CD4-positive, alpha-beta T cell treated with Interleukin-6 at 100 ng/mL for 8 hours (primary cell): Measurements from ENCODE around the gene NPPB.

Experiments used
- DNase-seq: peaks from one replicate; pipeline ENCODE4 v3.0.0-alpha.2; 2020; ENCODE audit warnings: mixed read lengths, low spot score

NPPB gene

DNA sequence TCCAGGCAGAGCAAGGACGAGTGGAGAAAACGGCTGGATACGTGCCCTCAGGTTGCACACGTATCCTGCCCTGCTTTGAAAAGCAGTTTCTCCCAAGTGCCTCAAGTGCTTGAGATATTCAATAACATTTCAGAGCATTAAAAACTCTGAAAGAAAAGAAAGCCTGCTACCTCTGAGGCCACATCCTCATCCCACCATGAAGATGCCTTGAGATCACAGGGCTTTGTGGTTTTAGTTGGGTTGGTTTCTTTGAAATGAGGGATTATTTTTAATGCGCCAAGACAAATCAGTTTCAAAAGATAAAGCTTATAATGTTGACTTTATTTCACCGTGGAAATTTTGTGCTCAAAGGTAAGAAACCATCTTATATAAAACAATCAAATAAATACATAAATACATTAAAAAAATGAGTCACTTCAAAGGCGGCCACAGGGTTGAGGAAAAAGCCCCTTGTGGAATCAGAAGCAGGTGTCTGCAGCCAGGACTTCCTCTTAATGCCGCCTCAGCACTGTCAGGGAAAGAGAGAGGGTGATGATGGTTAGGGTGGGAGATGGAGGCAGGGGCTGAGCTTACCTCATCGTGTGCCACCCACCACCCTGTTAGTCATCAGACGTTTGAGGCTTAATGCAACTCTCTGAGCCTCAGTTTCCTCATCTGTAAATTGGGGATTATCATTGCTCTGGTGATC is 1.4 kb downstream of the NPPB start:
- DNase-seq: no peak

DNA sequence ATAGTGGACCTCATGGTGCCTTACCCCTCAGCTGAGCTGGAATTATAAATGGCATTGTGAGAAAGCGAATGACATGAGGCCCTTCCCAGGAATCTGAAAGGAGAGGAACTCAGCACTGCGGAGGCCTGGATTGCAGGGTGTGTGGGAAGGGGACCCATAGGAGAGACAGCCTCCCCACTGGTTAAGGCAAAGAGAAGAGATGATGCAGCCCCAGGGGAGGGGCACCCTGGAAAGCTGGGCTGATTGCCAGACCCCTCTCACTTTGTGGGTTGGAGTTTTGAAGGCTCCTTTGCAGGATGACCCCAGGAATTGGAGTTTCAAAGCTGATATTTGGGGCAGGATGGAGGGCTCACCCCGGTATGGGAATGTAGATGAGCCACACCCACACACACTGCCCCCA is 2.0 kb downstream of the NPPB start:
- DNase-seq: no peak

- no peak for DNase-seq
These were observed 3.3 kb downstream of the NPPB start for GRCh38 chr1:11855430-11855829.

DNA sequence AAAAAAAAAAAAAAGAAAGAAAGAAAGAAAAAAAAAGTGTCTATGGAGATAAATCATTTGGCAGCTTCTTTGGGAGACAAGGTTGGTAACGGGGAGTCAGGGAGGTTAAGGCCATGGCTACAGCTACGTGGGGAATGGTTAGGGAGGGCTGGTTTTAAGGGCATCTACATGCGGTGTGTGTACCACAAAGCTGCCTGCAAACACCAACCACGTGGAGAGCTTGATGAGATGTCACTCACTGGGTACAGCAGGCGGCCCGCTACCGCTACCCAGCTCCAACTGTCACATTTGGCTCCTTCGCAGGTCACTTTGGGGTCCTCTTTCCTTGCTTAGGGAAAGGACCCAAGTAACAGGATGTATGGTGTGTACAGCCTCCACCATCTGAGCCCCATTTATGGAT is 4.2 kb downstream of the NPPB start:
- DNase-seq: no peak

GRCh38 chr1:11851180-11851579 is 7.6 kb downstream of the NPPB start:
- DNase-seq: no peak

- DNase-seq: no peak
These were observed 8.6 kb downstream of the NPPB start for GRCh38 chr1:11850156-11850555.

DNA sequence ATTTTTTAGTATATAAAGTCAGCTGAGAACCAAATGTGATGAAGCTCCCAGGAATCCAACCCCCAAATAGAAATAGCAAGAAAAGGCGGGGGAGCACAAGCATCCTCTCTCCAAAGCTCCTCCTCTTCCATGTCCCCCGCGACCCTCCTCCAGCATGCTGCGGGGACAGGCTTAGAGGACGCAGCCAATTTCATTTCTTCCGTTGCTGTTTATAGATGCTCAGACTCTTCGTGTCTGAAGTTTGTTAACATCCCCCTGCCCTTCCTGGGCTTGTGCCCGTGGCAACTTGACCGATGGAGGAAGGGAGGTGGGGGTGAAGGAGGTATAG is 10.4 kb downstream of the NPPB start:
- no peak for DNase-seq

DNA sequence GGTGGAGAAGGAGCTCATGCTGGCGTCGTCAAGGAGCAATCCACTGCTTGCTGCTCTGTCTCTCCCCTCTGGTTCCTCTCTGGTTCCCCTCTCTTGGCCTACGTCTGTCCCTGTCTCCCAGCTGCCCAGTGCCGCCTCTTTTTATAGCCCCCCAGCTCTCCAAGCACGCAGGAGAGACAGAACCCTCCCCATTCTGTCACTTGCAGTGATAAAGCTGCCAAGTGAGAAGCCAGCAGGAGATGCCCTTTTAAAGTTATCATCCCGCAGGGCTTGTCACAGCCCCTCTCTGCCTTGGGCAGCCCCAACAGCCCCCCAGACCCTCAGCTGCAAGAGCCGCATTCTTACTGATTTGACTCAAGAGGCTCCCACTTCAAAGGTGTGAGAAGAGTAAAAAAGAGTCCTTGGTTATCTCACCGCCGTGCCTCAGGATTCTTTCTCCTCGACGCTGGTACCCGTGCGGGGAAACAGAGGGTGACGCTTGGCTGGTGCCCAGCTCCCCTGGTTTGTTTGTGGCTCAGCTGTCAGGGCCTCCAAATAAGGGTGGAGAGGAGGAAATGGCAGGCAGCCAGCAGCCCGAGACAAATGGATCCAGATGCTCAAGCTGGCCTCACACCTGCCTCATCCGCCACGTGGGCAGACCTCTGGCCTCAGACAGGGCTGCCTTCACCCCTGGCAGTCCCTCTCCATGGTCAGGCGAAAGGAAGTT is 10.9 kb downstream of the NPPB start, which contains the start of gene NPPA:
Gene NPPA, minus strand, starts transcription at position 117 of the 706 bp plus-strand sequence. Its CDS starts 99 bp downstream, at position 18.
- no peak for DNase-seq

- DNase-seq: no peak
These were observed 13.0 kb downstream of the NPPB start for GRCh38 chr1:11845641-11846335.

GRCh38 chr1:11842154-11843041 is 16.3 kb downstream of the NPPB start:
- no peak for DNase-seq

GRCh38 chr1:11841245-11842153 is 17.2 kb downstream of the NPPB start:
- no peak for DNase-seq

DNA sequence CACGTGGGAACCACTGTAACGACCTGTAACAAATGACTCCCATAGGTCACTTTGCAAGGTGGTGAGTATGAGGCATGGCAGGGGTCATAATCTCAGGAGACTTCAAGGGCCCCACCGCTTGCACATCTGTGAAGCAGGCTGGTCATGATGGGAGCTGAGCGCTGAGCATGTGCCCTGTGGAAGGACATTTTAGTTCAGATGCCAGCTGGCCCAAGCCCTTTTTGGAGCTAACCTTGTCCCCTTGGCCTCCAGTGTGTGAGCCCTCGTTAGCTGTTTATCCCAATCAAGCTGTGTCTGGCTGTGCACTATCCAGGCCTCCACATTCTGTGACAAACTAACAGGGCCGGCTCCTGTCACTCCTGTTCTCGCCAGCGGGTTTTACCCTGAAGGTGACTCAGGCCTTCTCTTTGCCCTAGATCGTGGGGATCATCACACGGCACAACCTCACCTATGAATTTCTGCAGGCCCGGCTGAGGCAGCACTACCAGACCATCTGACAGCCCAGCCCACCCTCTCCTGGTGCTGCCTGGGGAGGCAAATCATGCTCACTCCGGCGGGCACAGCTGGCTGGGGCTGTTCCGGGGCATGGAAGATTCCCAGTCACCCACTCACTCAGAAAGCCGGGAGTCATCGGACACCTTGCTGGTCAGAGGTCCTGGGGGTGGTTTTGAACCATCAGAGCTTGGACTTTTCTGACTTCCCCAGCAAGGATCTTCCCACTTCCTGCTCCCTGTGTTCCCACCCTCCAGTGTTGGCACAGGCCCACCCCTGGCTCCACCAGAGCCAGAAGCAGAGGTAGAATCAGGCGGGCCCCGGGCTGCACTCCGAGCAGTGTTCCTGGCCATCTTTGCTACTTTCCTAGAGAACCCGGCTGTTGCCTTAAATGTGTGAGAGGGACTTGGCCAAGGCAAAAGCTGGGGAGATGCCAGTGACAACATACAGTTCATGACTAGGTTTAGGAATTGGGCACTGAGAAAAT is 18.7 kb downstream of the NPPB start:
- DNase-seq: no peak

- DNase-seq: peak; percentile 70
These were observed 20.1 kb downstream of the NPPB start for GRCh38 chr1:11838349-11839272.

DNA sequence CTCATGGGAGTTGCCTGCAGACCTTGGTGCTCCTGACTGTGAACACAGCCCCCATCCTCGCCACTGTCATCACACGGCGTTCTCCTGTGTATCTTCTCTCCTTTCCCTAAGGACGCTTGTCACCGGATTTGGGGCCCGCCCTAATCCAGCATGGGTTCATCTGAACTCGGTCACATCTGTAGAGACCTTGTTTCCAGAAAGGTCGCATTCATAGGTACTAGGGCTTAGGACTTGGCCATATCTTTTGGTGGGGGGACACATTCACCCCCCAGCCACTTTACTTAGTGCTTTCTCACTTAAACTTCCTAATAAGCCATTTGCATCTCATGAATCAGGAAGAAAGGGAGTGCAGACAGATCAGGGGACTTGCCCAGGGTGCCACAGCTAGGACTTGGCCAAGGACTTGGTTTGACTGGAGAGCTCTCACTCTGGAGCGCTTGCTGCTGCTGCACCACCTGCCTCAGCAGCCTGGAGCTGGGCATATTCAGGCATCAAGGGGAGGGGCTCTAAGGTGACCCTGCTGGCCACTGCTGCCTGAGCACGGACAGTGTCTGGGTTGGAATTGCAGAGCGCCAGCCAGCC is 20.9 kb downstream of the NPPB start:
- no peak for DNase-seq

- no peak for DNase-seq
These were observed 21.6 kb downstream of the NPPB start for GRCh38 chr1:11836955-11837766.

DNA sequence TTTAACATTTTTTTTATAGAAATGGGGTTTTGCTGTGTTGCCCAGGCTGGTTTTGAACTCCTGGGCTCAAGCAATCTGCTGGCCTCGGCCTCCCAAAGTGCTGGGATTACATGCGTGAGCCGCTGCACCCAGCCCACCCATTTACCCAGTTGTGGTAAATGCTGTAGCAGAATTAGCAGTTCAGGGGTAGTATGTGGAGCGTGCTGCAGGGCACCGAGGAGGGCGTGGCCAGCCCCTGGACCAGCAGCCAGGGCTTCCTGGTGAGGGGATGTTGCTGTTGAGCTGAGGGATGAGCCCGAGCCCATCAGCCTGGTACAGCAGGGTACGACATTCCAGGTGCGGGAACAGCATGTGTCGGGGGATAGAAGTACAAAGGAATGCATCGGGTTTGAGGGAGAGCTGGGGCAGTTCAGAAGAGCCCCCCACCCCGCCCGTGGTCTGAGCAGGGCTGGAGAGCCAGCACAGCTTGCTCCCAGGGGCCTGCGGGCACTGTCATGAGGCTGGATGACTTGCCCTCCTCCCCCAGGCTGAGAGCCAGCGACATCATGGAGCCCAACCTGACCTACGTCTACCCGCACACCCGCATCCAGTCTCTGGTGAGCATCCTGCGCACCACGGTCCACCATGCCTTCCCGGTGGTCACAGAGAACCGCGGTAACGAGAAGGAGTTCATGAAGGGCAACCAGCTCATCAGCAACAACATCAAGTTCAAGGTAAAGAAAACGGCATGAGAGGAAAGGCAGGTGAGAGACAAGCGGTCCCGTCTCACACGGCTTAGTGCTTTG is 23.1 kb downstream of the NPPB start:
- DNase-seq: no peak

- DNase-seq: no peak
These were observed 24.8 kb downstream of the NPPB start for GRCh38 chr1:11833900-11834299.
